ENCODE data around the gene NXPH2. TPM values are rescaled to one million over a fixed set of nuclear protein-coding genes. Genes with fewer than 3 reads are reported as not detected.

Gene NXPH2
- total RNA-seq, 1 experiment from 2014 or later = 1.8 TPM

DNA sequence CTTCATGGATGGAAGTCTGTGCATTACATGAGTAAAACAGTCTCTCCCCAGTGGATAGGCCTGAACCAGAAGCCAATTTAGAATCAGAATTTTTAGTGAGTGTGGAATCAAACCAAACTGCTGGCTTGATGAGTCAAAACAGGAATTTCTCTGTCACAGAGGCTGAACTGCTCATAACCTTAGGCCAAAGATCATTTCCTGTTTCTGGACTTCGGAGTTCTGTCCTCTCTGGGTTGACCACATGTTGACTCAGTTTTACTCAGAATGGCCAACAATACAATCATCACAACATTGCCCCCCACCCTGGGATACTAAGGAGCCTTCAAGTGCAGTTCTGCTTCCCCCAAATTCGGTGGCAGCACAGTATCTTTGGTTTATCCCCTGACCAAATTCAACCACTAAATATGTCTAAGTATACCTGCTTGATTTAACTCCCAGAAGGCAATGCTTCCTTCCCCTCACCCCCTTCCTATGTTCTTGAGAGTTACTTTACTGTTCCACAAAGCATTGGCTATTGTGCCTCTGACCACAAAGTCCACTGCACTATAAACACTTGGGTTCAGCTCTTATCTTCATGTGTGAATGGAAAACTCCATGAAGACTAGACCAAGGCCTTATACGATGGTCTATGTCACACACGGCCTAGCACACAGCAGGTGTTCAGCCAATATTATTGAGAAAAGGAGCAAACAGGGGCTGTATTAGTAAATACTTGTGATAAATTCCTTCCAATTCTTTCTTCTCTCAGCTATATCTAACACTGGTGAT is 67.8 kb downstream of the NXPH2 start:
- no peak overlapping the region for H4K5ac ChIP-seq (ENCODE audit: insufficient read length, low read depth, low read length)

More for the DNA sequence above, 67.8 kb downstream of the NXPH2 start:
- Histone ChIP-seq H2BK5ac (ENCODE audit: insufficient read length, low read length) (no peak overlapping the region), H3K9me3 (ENCODE audit: control insufficient read depth, low read depth, low read length) (no peaks in the 10 kb centered on the region), H2BK120ac (ENCODE audit: low read depth, low read length, poor library complexity, severe bottlenecking) (no peak overlapping the region), H3K23ac (ENCODE audit: insufficient read length, low read depth, low read length) (no peak overlapping the region), H4K8ac (replicated peaks; ENCODE audit: insufficient read length, low read depth, low read length) (no peak overlapping the region), H3K79me1 (ENCODE audit: insufficient read depth, low read depth, low read length, poor library complexity, severe bottlenecking) (no peaks in the 10 kb centered on the region), H2AFZ (ENCODE audit: low read length) (no peak overlapping the region), H3K79me2 (ENCODE audit: insufficient read depth, low read length) (no peaks in the 10 kb centered on the region), H3K9ac (ENCODE audit: extremely low read depth, insufficient read length, low read length) (no peak overlapping the region), H4K91ac (ENCODE audit: insufficient read length, low read depth, low read length) (no peak overlapping the region), H2AK5ac (ENCODE audit: insufficient read length, low read length) (no peak overlapping the region), H3K14ac (ENCODE audit: insufficient read depth, low read length) (no peak overlapping the region), H2BK12ac (ENCODE audit: insufficient read length, low read depth, low read length) (no peak overlapping the region), H3K27ac (ENCODE audit: insufficient read length, low read depth, low read length) (no peak overlapping the region), H3K23me2 (ENCODE audit: insufficient read length, low read depth, low read length, poor library complexity, severe bottlenecking) (no peaks in the 10 kb centered on the region), H3T11ph (ENCODE audit: low read length) (no peak overlapping the region), H3K27me3 (ENCODE audit: insufficient read depth, low read length) (no peaks in the 10 kb centered on the region), H3K4ac (ENCODE audit: low read depth, low read length) (no peak overlapping the region), H2BK20ac (ENCODE audit: low read depth, low read length, poor library complexity, severe bottlenecking) (no peak overlapping the region), H4K20me1 (ENCODE audit: control insufficient read depth, insufficient read depth, insufficient read length) (no peaks in the 10 kb centered on the region), H2BK15ac (ENCODE audit: low read depth, low read length) (no peak overlapping the region), H3K18ac (ENCODE audit: insufficient read length, low read depth, low read length) (no peak overlapping the region), H3K4me1 (ENCODE audit: insufficient read depth, low read length) (no peaks in the 10 kb centered on the region), H3K4me2 (ENCODE audit: insufficient read depth, insufficient read length, low read length) (no peak overlapping the region), H3K56ac (ENCODE audit: insufficient read length, low read depth, low read length) (no peak overlapping the region)
- H3K27ac Mint-ChIP-seq = no peak overlapping the region
- H3K4me3 Mint-ChIP-seq = no peak overlapping the region
- no peaks in the 10 kb centered on the region; a peak in 1 of 7 replicates for H3K36me3 Mint-ChIP-seq (ENCODE audit: insufficient read depth in 1 of 3, low read depth in 3 of 3)
- DNase-seq = no peak
- H3K4me1 Mint-ChIP-seq = peaks cover 4 to 10% of the 10 kb centered on the region in 2 experiments
- no peaks in the 10 kb centered on the region for H3K27me3 Mint-ChIP-seq (ENCODE audit: low read depth)
- no peaks in the 10 kb centered on the region for H3K9me3 Mint-ChIP-seq
- WGBS (ENCODE audit: extremely low coverage, insufficient read length, low lambda C conversion rate) = no CpG with 5 or more reads among the region's 4 CpGs
- TF ChIP-seq, protein P1, sequence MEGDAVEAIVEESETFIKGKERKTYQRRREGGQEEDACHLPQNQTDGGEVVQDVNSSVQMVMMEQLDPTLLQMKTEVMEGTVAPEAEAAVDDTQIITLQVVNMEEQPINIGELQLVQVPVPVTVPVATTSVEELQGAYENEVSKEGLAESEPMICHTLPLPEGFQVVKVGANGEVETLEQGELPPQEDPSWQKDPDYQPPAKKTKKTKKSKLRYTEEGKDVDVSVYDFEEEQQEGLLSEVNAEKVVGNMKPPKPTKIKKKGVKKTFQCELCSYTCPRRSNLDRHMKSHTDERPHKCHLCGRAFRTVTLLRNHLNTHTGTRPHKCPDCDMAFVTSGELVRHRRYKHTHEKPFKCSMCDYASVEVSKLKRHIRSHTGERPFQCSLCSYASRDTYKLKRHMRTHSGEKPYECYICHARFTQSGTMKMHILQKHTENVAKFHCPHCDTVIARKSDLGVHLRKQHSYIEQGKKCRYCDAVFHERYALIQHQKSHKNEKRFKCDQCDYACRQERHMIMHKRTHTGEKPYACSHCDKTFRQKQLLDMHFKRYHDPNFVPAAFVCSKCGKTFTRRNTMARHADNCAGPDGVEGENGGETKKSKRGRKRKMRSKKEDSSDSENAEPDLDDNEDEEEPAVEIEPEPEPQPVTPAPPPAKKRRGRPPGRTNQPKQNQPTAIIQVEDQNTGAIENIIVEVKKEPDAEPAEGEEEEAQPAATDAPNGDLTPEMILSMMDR (conservative IDR thresholded peaks at IDR 0.05) = no peak
